GM19351 (cell line): ENCODE measurements around the gene FAM170B.

Experiments used
- ATAC-seq: cut with Tn5 transposase; IDR thresholded peaks from one replicate; pipeline ENCODE4 v1.9.1; 2021; ENCODE audit warnings: mild to moderate bottlenecking, moderate library complexity; ENCODE audit not compliant: unreplicated experiment

FAM170B gene

DNA sequence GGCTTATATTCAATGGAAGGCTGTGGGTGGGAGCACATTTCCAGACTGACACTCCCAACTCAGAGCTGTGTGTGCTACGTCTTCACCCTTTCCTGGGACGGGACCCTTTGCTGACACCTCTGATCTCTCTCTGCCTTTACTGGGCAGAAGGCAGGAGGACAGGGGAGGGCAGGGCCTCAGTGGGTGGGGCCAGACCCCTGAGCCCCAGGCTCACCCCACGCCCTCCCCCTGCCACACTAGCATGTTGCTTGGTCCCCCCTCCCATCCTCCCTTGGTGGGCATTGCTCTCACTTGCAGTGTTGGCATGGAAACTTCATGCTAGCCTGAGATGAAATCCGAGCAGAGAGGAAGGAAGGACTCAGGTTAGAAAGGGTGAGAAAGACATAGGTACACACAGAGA, 36.0 kb upstream of the FAM170B start:
- no peak for ATAC-seq

DNA sequence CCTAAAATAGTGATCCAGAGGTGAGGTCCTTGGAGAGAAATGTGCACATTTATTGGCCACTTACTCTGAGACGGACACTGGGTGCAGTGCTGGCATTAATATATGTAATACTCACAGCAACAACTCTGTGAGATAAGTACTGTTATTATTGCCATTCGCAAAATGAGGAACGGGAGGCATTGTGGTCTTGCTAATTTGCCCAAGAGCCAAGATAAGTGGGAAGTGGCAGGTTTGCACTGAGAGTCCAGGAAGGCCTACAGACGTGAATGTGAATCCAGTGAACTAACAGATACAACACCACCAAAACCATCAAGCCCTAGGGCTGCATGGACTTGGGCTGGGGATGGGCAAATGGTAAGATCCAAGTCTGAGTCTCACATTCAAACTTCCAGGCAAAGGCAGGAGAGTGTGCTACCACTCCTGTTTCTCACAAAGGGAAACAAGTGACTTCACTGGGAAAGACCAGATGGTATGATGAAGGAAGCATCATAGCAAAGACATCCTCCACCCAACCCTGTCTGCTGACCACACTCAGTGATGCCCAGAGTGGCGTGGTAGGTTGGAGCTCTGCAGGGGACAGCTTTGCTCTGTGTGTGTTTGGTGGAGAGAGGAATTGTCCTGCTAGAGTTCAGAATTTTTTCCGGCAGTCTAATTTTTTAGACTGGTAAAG, 35.1 kb upstream of the FAM170B start:
- ATAC-seq, result no peak

DNA sequence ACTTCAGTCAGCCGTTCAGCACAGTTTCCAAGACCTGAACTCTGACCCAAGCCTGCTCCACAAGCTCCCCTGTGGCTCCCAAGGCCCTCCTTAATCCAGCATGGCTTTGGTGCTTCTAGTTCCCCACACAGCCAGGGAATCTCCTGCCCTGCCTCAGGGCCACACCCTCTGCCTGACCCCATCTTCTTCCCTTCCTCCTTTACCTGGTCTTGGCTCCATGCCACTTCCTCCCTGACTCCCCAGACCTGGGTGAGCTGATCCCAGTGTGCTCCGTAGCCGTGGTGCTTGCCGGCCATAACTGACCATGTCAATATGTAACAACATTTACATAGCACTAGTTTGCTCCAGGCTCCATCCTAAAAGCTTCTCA, 34.3 kb upstream of the FAM170B start:
- no peak for ATAC-seq

GRCh38 chr10:49167425-49168170, 33.8 kb upstream of the FAM170B start:
- ATAC-seq, result no peak

- no peak for ATAC-seq
These were observed 32.9 kb upstream of the FAM170B start for GRCh38 chr10:49166484-49167400.

DNA sequence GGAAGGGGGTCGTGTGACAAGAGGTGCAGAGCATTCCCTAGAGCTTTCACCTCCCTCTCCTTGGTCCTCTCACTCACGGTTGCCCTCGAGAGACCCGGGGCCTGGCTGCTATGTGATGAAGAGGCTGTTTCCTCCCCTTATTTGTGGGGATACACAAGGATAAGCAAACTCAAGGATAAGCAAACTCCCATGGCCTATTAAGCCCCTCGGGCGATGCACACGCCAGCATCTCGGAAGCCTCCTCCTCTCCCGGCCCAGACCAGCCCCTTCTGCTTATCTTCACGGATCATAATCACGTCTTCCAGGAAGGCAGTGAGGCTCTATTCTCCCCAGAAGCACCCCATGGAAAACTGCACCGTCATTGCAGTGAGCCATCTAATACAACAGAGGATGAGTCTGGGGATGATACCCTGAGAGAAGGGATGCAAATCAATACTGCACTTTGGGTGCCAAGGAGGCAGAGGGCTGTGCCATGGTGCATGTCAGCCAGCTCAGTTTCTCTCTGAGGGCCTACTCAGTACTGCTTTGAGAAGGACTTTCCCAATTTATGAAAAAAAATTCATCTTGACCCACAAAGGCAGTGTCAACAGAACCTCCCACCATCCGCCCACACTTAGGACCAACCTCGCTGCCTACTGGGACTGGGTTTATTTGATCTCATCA, 32.1 kb upstream of the FAM170B start:
- no peak for ATAC-seq

- ATAC-seq, result no peak
These were observed 31.4 kb upstream of the FAM170B start for GRCh38 chr10:49165259-49165658.

DNA sequence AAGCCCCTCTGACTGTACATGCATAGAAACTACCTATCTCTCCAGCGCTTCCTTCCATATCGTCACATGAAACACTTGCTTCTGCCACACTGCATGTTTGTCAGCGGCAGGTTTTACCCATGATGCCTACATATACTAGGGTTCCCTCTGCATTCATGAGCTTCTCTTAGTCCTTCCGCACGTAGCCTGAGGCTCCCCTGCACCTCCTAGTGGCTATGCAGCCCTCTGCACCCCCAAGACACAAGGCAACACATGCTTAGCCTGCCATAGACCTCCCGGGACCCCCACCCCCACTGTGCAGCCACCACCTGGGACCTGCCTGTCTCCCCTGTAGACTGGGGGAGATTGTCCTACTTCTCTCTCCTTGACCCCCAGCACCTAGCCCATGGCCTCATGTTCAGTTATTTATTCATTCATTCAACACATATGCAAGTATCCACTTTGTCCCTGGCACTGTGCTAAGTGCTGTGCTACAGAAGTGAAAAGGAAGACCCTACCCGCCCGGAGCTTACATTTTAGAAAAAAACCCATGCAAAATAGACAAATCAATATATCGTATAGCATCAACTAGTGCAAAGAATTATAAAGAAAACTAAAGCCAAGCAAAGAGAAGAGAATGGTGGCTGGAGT, 30.9 kb upstream of the FAM170B start:
- ATAC-seq, result peak; percentile 98

DNA sequence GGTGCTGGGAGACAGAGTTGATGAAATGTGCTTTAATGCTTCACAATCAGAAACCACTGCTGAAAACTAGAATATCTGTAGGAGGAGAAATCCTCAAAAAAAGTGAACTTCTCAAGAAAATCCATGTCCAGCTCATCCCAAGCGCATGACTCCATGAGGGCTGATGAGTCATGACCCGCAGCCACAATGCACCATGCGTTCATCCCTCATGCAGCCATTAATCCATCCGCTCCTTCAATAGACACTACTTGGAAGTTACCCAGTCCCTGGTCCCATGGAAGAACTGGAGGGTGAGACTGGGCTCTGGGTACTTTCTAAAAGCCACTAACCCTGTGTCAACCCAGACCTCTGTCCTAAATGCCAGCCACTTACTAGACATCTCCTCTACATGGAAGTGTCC, 29.9 kb upstream of the FAM170B start:
- no peak for ATAC-seq

- ATAC-seq, result no peak
These were observed 29.0 kb upstream of the FAM170B start for GRCh38 chr10:49162761-49163310.

- no peak for ATAC-seq
These were observed 28.2 kb upstream of the FAM170B start for GRCh38 chr10:49162063-49162462.

GRCh38 chr10:49161411-49161997, 27.7 kb upstream of the FAM170B start:
- ATAC-seq, result no peak

DNA sequence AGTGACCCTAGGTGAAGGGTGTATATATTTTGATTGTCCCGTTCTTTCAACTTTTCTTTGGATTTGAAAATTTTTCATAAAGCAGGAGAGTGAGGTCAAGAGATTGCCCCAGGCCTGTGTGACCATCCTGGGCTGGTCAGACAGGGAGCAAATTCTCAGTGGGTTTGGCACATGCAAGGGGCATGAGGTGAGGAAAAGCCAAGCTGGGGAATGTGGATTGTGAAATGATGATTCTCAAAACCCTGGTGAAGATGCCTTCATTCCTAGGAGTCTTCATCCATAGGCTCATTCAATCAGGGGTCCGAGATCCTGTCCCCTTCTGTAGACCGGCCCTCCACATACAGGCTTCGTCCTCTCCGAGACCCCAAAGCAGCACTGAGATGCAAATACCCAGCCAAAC, 27.0 kb upstream of the FAM170B start:
- no peak for ATAC-seq

- no peak for ATAC-seq
These were observed 26.3 kb upstream of the FAM170B start for GRCh38 chr10:49160110-49160509.

GRCh38 chr10:49158915-49159314, 25.1 kb upstream of the FAM170B start:
- ATAC-seq, result no peak

- ATAC-seq, result no peak
These were observed 24.6 kb upstream of the FAM170B start for GRCh38 chr10:49158404-49158803.

GRCh38 chr10:49157229-49157628, 23.4 kb upstream of the FAM170B start:
- no peak for ATAC-seq

- no peak for ATAC-seq
These were observed 20.8 kb upstream of the FAM170B start for GRCh38 chr10:49154641-49155040.

GRCh38 chr10:49153971-49154370, 20.1 kb upstream of the FAM170B start:
- no peak for ATAC-seq

DNA sequence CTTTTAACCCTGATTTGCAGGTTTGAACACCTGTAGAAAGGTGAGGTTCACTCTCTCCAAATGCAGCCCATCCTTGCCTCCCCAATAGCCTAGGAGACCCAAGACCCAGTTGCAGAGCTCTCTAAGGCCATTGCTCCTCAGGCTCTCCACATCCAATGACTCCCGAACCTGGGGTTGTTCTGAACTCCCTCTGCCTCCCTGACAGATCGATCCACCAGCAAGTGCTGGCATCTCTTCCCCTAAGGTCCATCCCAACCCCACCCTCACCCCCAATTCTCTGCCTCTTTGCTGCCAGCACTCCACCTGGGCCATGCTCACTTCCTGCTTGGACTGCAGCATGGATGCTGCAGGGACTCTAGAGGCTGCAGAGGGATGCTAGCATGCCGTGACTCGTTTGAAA, 19.3 kb upstream of the FAM170B start:
- ATAC-seq, result no peak
